Pons (tissue), 1 donor: ENCODE data around the gene SPECC1L.

Source experiments
- DNase-seq: peaks from one replicate; pipeline ENCODE4 v3.0.0-alpha.2; 2016; ENCODE audit warnings: low spot score

SPECC1L gene

GRCh38 chr22:24359452-24360120, 89.0 kb downstream of the SPECC1L start:
- DNase-seq = no peak

GRCh38 chr22:24361976-24362646, 91.5 kb downstream of the SPECC1L start:
- no peak for DNase-seq

- no peak for DNase-seq
Measured at GRCh38 chr22:24363243-24363642, 92.6 kb downstream of the SPECC1L start.

GRCh38 chr22:24366701-24367100, 96.1 kb downstream of the SPECC1L start:
- no peak for DNase-seq

GRCh38 chr22:24367841-24368240, 97.2 kb downstream of the SPECC1L start:
- DNase-seq = no peak

- no peak for DNase-seq
Measured at GRCh38 chr22:24370401-24370800, 99.8 kb downstream of the SPECC1L start.

- no peak for DNase-seq
Measured at GRCh38 chr22:24376002-24376401, 105.4 kb downstream of the SPECC1L start.

GRCh38 chr22:24376586-24376985, 106.0 kb downstream of the SPECC1L start:
- DNase-seq = no peak

- no peak for DNase-seq
Measured at GRCh38 chr22:24379536-24379935, 108.9 kb downstream of the SPECC1L start.

GRCh38 chr22:24380220-24380904, 109.7 kb downstream of the SPECC1L start:
- no peak for DNase-seq

GRCh38 chr22:24380905-24381230, 110.2 kb downstream of the SPECC1L start:
- no peak for DNase-seq

GRCh38 chr22:24383061-24383460, 112.4 kb downstream of the SPECC1L start:
- no peak for DNase-seq

- DNase-seq = no peak
Measured at GRCh38 chr22:24384131-24384530, 113.5 kb downstream of the SPECC1L start.

- no peak for DNase-seq
Measured at GRCh38 chr22:24386937-24387471, 116.4 kb downstream of the SPECC1L start.

- DNase-seq = no peak
Measured at GRCh38 chr22:24389680-24390079, 119.0 kb downstream of the SPECC1L start.

- no peak for DNase-seq
Measured at GRCh38 chr22:24390156-24390555, 119.5 kb downstream of the SPECC1L start.

- peak; percentile 9 for DNase-seq
Measured at GRCh38 chr22:24390576-24390975, 119.9 kb downstream of the SPECC1L start.

GRCh38 chr22:24391836-24392217, 121.2 kb downstream of the SPECC1L start:
- DNase-seq = no peak

- DNase-seq = no peak
Measured at GRCh38 chr22:24392218-24392931, 121.7 kb downstream of the SPECC1L start.

- no peak for DNase-seq
Measured at GRCh38 chr22:24393012-24393559, 122.5 kb downstream of the SPECC1L start.

- no peak for DNase-seq
Measured at GRCh38 chr22:24393848-24394247, 123.2 kb downstream of the SPECC1L start.

GRCh38 chr22:24394254-24394653, 123.6 kb downstream of the SPECC1L start:
- no peak for DNase-seq
